HG03025 (cell line): Measurements from ENCODE around the gene ZBED6.
"Not testable (repeated sequence)": the region's sequence is repeated elsewhere in the genome, so short reads cannot be mapped to it uniquely, and the experiment has no call there.

Source experiments
- ATAC-seq: cut with Tn5 transposase; IDR thresholded peaks from one replicate; pipeline ENCODE4 v1.9.1; 2021; ENCODE audit warnings: mild to moderate bottlenecking, moderate library complexity; ENCODE audit not compliant: unreplicated experiment, low FRiP score

The ZBED6 gene

DNA sequence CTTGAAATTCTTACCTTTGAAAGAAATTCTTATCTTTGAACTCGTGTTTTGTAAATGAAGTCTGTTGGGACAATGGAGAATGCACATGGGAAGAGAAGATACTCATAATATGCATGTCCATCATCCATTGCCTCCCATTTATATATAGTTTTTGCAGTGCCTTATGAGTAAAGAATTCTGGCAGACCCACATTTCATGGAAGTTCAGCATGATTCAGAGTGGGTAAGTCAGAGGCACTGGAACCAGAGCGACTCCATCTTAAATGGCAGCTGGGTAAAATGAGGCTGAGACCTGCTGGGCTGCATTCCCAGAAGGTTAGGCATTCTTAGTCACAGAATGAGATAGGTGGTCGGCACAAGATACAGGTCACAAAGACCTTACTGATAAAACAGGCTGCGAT is 16.6 kb upstream of the ZBED6 start:
- no peak for ATAC-seq

- ATAC-seq: no peak
Observed at GRCh38 chr1:203781962-203782361, 13.5 kb upstream of the ZBED6 start.

DNA sequence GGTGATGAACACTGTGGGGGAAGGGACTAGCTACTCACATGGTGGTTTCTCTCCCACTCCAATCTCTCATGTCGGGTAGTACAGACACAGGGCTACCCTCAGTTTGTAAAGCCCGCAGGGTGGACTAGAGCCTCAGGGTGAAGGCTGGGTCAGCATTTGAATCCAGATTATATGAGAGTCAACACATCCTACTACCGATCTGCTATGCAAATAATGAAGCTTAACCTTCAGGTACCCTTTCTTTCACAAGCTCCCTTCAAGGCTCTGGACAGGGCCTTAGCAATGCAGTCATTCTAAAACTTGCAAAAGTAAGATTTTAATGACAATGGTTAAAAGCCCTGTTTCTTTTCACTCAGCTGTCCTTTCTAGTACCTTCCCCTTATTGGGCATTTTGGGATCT is 5.5 kb upstream of the ZBED6 start:
- no peak for ATAC-seq

- no peak for ATAC-seq
Observed at GRCh38 chr1:203791498-203791897, 3.9 kb upstream of the ZBED6 start.

GRCh38 chr1:203792486-203792885 is 2.9 kb upstream of the ZBED6 start:
- no peak for ATAC-seq

DNA sequence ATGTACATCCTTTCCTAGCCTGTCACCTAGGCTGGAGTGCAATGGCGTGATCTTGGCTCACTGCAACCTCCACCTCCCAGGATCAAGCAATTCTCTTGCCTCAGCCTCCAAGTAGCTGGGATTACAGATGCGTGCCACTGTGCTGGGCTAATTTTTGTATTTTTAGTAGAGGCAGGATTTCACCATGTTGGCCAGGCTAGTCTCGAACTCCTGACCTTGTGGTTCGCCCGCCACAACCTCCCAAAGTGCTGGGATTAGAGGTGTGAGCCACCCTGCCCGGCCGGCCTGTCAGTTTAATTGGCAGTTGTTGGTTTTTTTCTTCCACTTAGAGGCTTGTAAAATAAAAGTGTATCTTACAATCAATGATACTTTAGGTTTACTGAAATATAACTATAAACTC is 1.9 kb upstream of the ZBED6 start:
- ATAC-seq: not testable (repeated sequence)

- no peak for ATAC-seq
Observed at GRCh38 chr1:203794764-203795440, 521 bp upstream of the ZBED6 start.

DNA sequence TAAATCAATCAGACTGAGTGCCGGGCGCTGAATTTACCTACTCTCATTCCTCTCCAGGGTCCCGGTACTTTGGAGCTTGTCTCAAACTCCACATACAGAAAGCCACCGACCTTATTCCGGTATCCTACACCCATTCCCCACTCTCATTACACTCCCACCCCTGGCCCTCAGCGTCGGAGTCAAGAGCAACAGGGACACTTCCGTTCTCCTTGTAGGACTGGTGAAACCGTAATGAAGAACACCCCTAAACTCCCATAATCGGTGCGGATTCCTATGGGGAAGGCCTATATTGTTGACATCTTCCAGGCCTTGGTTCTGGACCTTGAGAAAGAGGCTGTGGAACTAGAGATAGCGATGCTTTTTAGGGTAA is 798 bp downstream of the ZBED6 start:
- no peak for ATAC-seq

- no peak for ATAC-seq
Observed at GRCh38 chr1:203797216-203797615, 1.8 kb downstream of the ZBED6 start.

GRCh38 chr1:203797948-203798655 is 2.7 kb downstream of the ZBED6 start:
- no peak for ATAC-seq

- no peak for ATAC-seq
Observed at GRCh38 chr1:203799157-203799556, 3.7 kb downstream of the ZBED6 start.

DNA sequence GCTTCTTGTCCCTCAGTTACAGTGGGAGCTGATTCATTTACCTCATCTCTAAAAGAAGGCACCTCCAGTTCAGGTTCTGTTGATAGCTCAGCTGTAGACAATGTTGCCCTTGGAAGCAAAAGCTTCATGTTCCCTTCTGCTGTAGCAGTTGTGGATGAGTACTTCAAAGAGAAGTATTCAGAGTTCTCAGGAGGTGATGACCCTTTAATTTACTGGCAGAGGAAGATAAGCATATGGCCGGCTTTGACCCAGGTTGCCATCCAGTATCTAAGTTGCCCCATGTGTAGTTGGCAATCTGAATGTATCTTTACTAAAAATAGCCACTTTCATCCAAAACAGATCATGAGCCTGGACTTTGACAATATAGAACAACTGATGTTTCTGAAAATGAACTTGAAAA is 4.5 kb downstream of the ZBED6 start:
- no peak for ATAC-seq

- ATAC-seq: no peak
Observed at GRCh38 chr1:203805689-203806088, 10.3 kb downstream of the ZBED6 start.

- ATAC-seq: no peak
Observed at GRCh38 chr1:203807196-203807595, 11.8 kb downstream of the ZBED6 start.

- no peak for ATAC-seq
Observed at GRCh38 chr1:203813581-203814341, 18.3 kb downstream of the ZBED6 start.

DNA sequence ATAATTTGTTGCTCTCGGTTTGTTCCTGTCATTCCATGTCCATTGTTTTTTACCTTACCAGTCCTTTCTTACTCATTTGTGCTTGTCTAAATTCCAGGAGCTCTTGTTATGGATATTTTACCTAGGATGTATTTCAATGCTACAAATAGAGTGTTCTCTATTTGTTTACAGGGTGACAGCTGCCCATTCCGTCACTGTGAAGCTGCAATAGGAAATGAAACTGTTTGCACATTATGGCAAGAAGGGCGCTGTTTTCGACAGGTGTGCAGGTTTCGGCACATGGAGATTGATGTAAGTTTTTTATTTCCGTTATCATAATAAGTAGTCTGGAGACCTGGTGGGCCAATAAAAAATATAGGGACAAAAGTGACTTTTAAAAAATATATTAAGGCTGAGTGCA is 23.0 kb downstream of the ZBED6 start:
- no peak for ATAC-seq

DNA sequence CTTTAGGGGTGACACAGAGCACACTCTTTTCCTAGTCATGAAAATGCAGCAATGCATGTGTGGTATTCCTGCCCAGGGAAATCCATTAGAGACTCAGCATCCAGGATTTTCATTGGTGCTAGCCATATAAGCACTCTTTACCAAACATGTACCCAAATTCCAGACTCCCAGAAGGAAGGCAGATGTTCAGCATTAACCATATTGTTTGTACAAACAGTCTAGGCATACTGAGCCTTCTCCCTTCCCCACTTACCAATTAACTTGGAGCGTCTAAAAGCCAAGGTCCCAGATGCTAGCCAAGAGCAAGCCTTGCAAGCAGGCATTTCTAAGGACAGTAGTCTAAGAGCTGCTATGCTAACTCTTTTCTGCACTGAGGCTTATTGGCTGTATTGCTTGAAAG is 27.9 kb downstream of the ZBED6 start:
- ATAC-seq: no peak

- no peak for ATAC-seq
Observed at GRCh38 chr1:203826175-203826574, 30.8 kb downstream of the ZBED6 start.

DNA sequence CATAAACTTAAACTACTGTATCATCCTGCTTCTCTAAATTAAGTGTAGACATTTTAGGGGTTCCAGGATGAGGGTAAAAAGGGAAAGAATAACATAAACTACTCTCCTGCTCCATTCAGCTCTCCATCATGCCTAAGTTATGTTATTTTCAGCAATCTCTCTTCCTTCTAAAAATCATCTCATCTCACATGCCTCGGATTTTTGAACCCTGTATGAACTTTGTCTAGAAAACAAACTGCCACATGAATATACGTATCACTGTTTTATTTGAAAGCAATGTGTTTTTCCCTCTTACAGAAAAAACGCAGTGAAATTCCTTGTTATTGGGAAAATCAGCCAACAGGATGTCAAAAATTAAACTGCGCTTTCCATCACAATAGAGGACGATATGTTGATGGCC is 32.6 kb downstream of the ZBED6 start:
- ATAC-seq: no peak

- ATAC-seq: no peak
Observed at GRCh38 chr1:203828503-203828902, 33.1 kb downstream of the ZBED6 start.

DNA sequence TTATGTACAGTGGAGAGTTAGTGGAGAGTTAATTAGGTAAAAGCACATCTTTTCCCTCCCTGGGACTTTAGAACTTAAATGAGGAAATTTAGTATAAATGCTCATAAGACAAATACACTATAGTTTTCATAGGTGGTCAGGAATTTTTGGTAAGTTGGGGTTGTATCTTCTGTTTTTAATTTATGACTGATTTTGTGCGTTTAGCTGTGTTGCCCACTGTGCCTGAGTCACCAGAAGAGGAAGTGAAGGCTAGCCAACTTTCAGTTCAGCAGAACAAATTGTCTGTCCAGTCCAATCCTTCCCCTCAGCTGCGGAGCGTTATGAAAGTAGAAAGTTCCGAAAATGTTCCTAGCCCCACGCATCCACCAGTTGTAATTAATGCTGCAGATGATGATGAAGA is 33.8 kb downstream of the ZBED6 start:
- ATAC-seq: not testable (repeated sequence)

GRCh38 chr1:203835476-203835875 is 40.1 kb downstream of the ZBED6 start:
- ATAC-seq: no peak
